Forelimb muscle (tissue), 1 donor: ENCODE results near the gene SMCHD1. TPM values are rescaled to one million over a fixed set of nuclear protein-coding genes. Genes with fewer than 3 reads are reported as not detected.
"Not testable (repeated sequence)": the region's sequence is repeated elsewhere in the genome, so short reads cannot be mapped to it uniquely, and the experiment has no call there.

Source experiments
- DNase-seq: peaks from one replicate; pipeline ENCODE4 v3.0.0-alpha.2; 2013; ENCODE audit warnings: low read depth
- polyA plus RNA-seq: library from polyadenylated mRNA; unstranded; fragments of 120-200 nt; gene quantifications from one replicate; pipeline ENCODE4 v1.2.1, GENCODE V29; 2013; ENCODE audit not compliant: insufficient read length

SMCHD1 gene
- polyA plus RNA-seq, 1 donor: 37.2 TPM

- DNase-seq: not testable (repeated sequence)
Measured at GRCh38 chr18:2852460-2852859, 196.9 kb downstream of the SMCHD1 start.

- no peak for DNase-seq
Measured at GRCh38 chr18:2853173-2853925, 197.8 kb downstream of the SMCHD1 start.

DNA sequence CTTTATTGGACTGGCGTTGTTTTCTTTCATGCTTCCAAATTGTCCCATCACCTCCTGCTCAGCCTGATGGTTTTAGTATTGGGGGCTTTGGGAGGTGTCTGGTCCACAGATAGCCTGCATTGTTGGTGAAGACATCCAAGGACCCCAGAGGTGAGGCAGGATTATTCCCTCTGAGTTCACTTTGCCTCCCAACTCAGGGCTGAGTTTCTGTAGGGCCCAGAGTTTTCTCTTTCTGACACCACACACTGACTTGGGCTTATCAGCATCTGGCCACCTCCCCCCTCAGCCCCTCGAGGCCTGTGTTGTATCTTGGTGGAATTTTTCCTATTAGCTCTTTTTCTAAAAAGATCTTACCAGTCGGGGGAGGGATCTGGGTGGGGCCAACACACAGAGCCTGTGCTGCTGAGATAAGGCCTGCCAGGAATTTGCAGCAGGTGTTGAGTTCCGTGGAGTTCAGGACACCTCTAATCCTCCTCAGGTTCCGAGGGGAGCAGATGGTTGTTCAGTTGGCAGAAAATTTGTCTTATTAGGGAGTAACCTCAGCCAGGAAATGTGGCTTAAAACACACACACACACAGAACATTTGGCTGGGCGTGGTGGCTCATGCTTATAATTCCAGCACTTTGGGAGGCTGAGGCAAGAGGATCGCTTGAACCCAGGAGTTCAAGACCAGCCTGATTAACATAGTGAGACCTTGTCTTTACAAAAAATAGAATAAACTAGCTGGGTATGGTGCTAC lies 198.6 kb downstream of the SMCHD1 start:
- DNase-seq: no peak

Other genes starting within 250 kb of the SMCHD1 start
- 10.7 TPM for gene METTL4, start 84.2 kb upstream of the SMCHD1 start, polyA plus RNA-seq
- 8.5 TPM for gene NDC80, start 84.2 kb upstream of the SMCHD1 start, polyA plus RNA-seq
- 22.4 TPM for gene EMILIN2, start 191.3 kb downstream of the SMCHD1 start, polyA plus RNA-seq